K562 (cell line): ENCODE results near the gene C11orf98. TPM values are rescaled to one million over a fixed set of nuclear protein-coding genes. Genes with fewer than 3 reads are reported as not detected.

Experiments
- BCLAF1 ChIP-seq, 2 experiments: fragments of 450-650 bp in 1 of 2; IDR thresholded peaks; 2 replicates each; pipeline ENCODE4 v1.6.1; 2011 to 2017; ENCODE audit warnings: low read depth in 2 of 2, antibody characterized with exemption in 1 of 2, borderline replicate concordance in 1 of 2, low read length in 1 of 2, mild to moderate bottlenecking in 1 of 2, mixed read lengths in 1 of 2; ENCODE audit not compliant: control insufficient read depth in 1 of 2
- CREB1 ChIP-seq, 2 experiments: sonication (generic) in 1 of 2; formaldehyde crosslinking in 1 of 2; IDR thresholded peaks; 2 replicates each; pipeline versions ENCODE4 v1.6.1 to v1.8.0; 2012 to 2022; ENCODE audit warnings: inconsistent platforms in 1 of 2, mild to moderate bottlenecking in 1 of 2, missing genetic modification reagents in 1 of 2, moderate library complexity in 1 of 2
- EP300 ChIP-seq: IDR thresholded peaks from 2 replicates; pipeline ENCODE4 v1.6.1; 2012; ENCODE audit warnings: low read length, improper control_type of control experiment
- HDAC1 ChIP-seq, 2 experiments: fragments of 450-650 bp; IDR thresholded peaks; 2 replicates each; pipeline ENCODE4 v1.6.1; 2016 to 2017; ENCODE audit warnings: inconsistent platforms in 1 of 2, mild to moderate bottlenecking in 1 of 2, moderate library complexity in 1 of 2
- HDAC3 ChIP-seq: fragments of 450-650 bp; IDR thresholded peaks from 2 replicates; pipeline ENCODE4 v1.6.1; 2018; ENCODE audit warnings: borderline replicate concordance, mild to moderate bottlenecking, moderate library complexity; ENCODE audit not compliant: partially characterized antibody
- ID3 ChIP-seq, 2 experiments: fragments of 250-450 bp in 1 of 2; fragments of 450-650 bp in 1 of 2; sonication (Bioruptor Pico) in 1 of 2; IDR thresholded peaks; 2 replicates each; pipeline versions ENCODE4 v1.6.1 to v1.8.0; 2016 to 2021; ENCODE audit warnings: mild to moderate bottlenecking in 2 of 2, moderate library complexity in 2 of 2, missing compliant biosample characterization in 1 of 2, missing genetic modification characterization in 1 of 2
- KAT8 ChIP-seq: fragments of 450-650 bp; IDR thresholded peaks from 2 replicates; pipeline ENCODE4 v1.6.1; 2016; ENCODE audit warnings: low read depth, mild to moderate bottlenecking
- LARP7 ChIP-seq: fragments of 450-650 bp; IDR thresholded peaks from 2 replicates; pipeline ENCODE4 v1.6.1; 2016
- MAX ChIP-seq: sonication (generic); formaldehyde crosslinking; IDR thresholded peaks from 2 replicates; pipeline ENCODE4 v1.9.0; 2022; ENCODE audit warnings: mild to moderate bottlenecking, missing genetic modification reagents
- NBN ChIP-seq: fragments of 450-650 bp; IDR thresholded peaks from 2 replicates; pipeline ENCODE4 v1.6.1; 2016; ENCODE audit warnings: low read depth, mild to moderate bottlenecking
- NKRF ChIP-seq: fragments of 450-650 bp; IDR thresholded peaks from 2 replicates; pipeline ENCODE4 v1.6.1; 2016; ENCODE audit warnings: borderline replicate concordance
- NR3C1 ChIP-seq: sonication (generic); formaldehyde crosslinking; IDR thresholded peaks from 2 replicates; pipeline ENCODE4 v1.8.1; 2022; ENCODE audit warnings: missing genetic modification reagents
- PPARD ChIP-seq: fragments of 250-450 bp; sonication (Bioruptor Pico); IDR thresholded peaks from 2 replicates; pipeline ENCODE4 v1.8.0; 2022; ENCODE audit warnings: inconsistent platforms, mild to moderate bottlenecking, moderate library complexity
- U2AF2 ChIP-seq: fragments of 200-400 bp; formaldehyde crosslinking; optimal IDR thresholded peaks from 2 replicates; pipeline ENCODE3; 2017; ENCODE audit warnings: low read depth, mild to moderate bottlenecking, low read length
- VEZF1 ChIP-seq: fragments of 200-800 bp; sonication (Bioruptor generic); IDR thresholded peaks from 2 replicates; pipeline ENCODE4 v1.6.1; 2017; ENCODE audit warnings: missing genetic modification characterization, missing compliant biosample characterization
- ZNF436 ChIP-seq: fragments of 250-450, 450-650 bp; sonication (Bioruptor Pico); formaldehyde crosslinking; IDR thresholded peaks from 2 replicates; pipeline ENCODE4 v1.7.0; 2020; ENCODE audit warnings: mild to moderate bottlenecking
- ZNF644 ChIP-seq: fragments of 200-800 bp; sonication (Bioruptor generic); IDR thresholded peaks from 2 replicates; pipeline ENCODE4 v1.6.1; 2016; ENCODE audit warnings: low read depth, missing genetic modification characterization, missing compliant biosample characterization
- polyA plus RNA-seq, 8 experiments: library from polyadenylated mRNA; depleted of rRNA in 4 of 8; stranded (reverse) in 5 of 8; unstranded in 3 of 8; fragments of >200 nt; fragmentation: Nextera tagmentation in 2 of 8; fragmentation: Illumina TruSeq in 1 of 8; extraction: Ambion mirVana in 2 of 8; extraction: Trizol in 1 of 8; gene quantifications; 2 replicates each; pipeline versions ENCODE4 v1.2.1 to v1.2.3, GENCODE V29; 2011 to 2014; ENCODE audit warnings: inconsistent platforms in 1 of 8, missing spikeins in 1 of 8
- total RNA-seq, 7 experiments: library from RNA; depleted of rRNA in 6 of 7; stranded (reverse); fragments of >200 nt in 6 of 7; fragmentation: Illumina TruSeq in 2 of 7; extraction: Trizol in 2 of 7; gene quantifications; 2 replicates each; pipeline versions ENCODE4 v1.2.1 to v1.2.3, GENCODE V29; 2011 to 2021; ENCODE audit warnings: low replicate concordance in 1 of 7
- TF ChIP-seq, protein P1 (sequence below): fragments of 250-450 bp; sonication (Bioruptor Pico); IDR thresholded peaks from 2 replicates; pipeline ENCODE4 v1.9.0; 2021; ENCODE audit warnings: mild to moderate bottlenecking

C11orf98 gene
- total and polyA plus RNA-seq, 9 of the 15 experiments (the other 6 are each of a cell fraction or from before 2014, with no cell fraction given): 103 to 352 (median 218) TPM

DNA sequence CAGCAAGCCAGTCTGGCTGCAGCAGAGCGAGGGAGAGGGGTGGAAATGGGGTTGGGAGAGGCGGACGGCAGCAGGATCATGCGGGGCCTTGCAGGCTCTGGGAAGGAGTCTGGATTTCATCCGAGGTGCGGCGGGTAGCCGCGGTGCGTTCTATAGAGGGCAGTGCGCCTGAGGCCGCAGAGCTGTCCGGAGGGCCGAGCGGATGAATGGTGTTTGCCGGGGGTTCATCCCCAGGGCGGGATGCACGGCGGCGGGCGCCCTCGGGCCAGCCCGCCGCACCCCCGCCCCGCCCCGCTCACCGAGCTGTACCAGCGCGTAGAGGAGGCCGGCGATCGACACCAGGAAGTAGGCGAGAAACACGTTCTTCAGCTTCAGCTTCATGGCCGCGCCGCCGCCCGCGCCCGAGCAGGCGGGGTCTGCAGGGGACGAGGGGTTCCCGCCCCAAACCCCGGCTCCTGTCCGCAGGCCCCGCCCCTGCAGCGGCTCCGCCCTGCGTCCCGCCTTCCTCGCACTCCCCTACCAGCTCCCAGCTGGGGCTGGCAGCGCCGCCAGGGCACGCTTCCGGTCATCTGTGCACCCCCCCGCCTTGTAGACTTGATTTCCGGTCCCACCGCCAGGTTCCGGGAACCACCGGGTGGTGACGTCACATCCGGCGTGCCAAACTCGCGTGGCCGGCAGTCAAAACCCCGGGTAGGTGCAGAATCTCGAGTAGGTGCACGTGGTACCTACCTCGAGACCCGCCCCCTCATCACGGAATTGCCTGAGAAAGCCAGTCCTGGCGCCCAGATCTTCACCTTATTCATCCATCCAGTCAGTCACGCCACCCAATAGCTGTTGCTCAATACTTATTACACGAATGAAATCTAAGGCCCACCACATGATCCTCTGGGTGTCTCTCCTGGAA lies 43.2 kb downstream of the C11orf98 start, which contains the start of gene B3GAT3 (continued):
- TF ChIP-seq NR3C1 (CRISPR knock-in tag): no peak
- no peak for TF ChIP-seq ZNF436 (CRISPR knock-in tag)
- peak in 1 of 2 experiments; percentile 98; a peak in 2 of 4 replicates for TF ChIP-seq HDAC1 (IDR thresholded peaks at IDR 0.05)
- no peak for TF ChIP-seq PPARD (CRISPR knock-in tag)
- no peak for TF ChIP-seq U2AF2
- TF ChIP-seq MAX (CRISPR knock-in tag): peak; percentile 97
- TF ChIP-seq ID3 (CRISPR knock-in tag; IDR thresholded peaks at IDR 0.05): no peak
- TF ChIP-seq ID3 (tag; IDR thresholded peaks at IDR 0.05): 0 out of 2 replicates have a peak, but pooled peaks have one; percentile 21
- TF ChIP-seq CREB1 (IDR thresholded peaks at IDR 0.05): peak; percentile 91
- TF ChIP-seq CREB1 (CRISPR knock-in tag; IDR thresholded peaks at IDR 0.05): peak; percentile 96
- TF ChIP-seq KAT8: no peak
- no peak; the same call in 1 of the 2 replicates for TF ChIP-seq EP300
- 0 out of 4 replicates have a peak, but pooled peaks of 1 of the 2 experiments have one; percentile 22 for TF ChIP-seq BCLAF1 (IDR thresholded peaks at IDR 0.05; ENCODE audit: borderline replicate concordance in 1 of 2, control insufficient read depth in 1 of 2, low read depth in 2 of 2, low read length in 1 of 2)
- TF ChIP-seq NBN: peak; percentile 99
- TF ChIP-seq VEZF1 (CRISPR knock-in tag): peak; percentile 89
- TF ChIP-seq, protein P1, sequence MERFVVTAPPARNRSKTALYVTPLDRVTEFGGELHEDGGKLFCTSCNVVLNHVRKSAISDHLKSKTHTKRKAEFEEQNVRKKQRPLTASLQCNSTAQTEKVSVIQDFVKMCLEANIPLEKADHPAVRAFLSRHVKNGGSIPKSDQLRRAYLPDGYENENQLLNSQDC (CRISPR knock-in tag): no peak
- TF ChIP-seq HDAC3: no peak
- peak; percentile 98 for TF ChIP-seq NKRF
- 0 out of 2 replicates have a peak, but pooled peaks have one; percentile 47 for TF ChIP-seq LARP7
- no peak for TF ChIP-seq ZNF644 (tag)
